ENCODE results near the gene TMEM181.

The TMEM181 gene

GRCh38 chr6:158565482-158566040, 5.7 kb downstream of the TMEM181 start:
- no peak for DNase-seq

GRCh38 chr6:158566207-158566818, 6.4 kb downstream of the TMEM181 start:
- no peak for DNase-seq

DNA sequence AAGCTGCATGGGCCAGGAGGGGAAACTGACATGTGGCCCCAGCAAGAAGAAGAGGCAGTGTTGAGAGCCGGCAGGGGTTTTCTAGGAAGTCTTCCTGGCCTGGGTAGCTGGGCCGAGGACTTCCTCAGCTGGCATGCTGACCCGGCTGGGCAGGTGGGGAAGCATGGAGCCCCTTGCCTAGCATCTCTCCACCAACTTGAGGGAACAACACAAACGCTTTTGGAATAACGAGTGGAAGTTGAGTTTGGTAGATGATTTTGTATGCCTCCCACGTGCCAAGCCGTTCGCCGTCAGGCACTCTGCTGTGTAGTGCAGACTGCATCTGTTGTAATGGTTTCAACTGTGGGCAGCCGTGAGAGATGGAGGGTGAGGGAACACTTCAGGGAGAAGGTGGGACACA, 7.3 kb downstream of the TMEM181 start:
- DNase-seq = no peak

- peak; percentile 67 for DNase-seq
Observed at GRCh38 chr6:158567871-158568401, 8.0 kb downstream of the TMEM181 start.

- no peak for DNase-seq
Observed at GRCh38 chr6:158568549-158568948, 8.7 kb downstream of the TMEM181 start.

DNA sequence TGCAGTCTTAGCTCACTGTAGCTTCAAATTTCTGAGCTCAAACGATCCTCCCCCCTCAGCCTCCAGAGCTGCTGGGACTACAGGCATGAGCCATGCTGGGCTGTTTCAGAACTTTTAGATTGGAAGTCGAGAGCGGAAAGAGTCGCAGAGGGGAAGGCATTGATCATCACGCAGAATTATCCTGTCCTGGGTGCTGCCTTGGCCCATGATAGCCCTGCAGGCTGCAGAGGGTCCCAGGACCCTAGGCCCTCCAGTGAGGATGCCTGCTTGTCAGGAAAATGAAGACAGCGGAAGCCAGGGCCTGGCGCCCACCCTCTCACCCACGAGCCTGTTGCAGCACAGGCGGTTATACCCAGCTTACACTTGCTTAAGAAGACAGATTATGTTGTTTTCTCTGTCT, 9.1 kb downstream of the TMEM181 start:
- no peak for DNase-seq

DNA sequence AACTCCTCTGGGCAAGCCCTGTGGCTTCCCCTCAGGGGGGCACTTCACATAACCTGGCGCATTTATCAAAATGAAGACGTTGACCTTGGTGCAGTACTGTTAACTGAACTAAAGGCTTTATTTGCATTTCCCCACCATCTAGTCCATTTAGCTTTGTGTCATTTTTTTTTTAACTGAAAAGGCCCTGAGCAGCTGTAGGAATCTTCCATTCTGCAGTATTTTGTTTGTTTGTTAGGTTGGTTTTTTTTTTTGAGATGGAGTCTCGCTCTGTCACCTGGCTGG, 10.7 kb downstream of the TMEM181 start:
- DNase-seq = no peak

- no peak for DNase-seq
Observed at GRCh38 chr6:158571826-158572652, 12.1 kb downstream of the TMEM181 start.

DNA sequence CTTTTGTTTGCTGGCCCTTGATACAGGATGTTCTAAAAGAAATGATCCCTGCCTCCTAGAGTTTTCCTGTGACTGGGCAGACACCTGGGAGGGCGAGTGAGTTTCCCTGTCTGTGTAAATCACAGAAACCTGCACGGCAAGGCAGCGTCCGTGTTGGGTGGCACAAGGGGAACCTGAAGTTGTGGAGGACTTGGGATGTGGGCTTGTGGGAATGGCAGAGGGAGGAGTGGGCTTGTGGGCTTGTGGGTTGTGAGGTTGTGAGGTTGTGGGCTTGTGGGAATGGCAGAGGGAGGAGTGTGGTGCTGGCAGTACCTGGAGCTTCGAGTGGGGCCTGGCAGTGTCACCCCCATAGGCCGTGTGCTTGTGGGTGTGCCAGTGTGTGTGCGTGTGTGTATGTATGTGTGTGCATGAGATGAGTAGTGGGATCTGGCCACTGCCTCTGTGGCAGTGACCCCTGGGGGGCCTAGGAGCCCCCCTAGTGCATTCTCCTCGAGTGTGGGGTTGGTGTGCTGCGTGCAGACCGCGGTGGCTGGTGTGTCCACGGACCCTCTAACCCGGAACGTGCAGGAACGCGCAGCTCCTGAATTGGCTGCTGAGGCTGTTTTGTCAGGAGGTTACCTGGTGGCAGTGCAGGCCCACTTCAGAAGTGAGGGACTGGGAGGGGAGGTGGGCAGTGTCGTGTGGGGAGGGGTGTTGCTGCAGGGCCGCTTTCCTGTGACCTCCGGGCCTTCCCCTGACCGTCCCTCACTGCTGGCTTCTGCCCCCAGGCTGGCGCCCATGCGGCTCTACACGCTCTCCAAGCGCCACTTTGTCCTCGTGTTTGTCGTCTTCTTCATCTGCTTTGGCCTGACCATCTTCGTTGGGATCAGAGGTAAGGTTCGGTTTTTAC, 13.0 kb downstream of the TMEM181 start:
- DNase-seq = no peak

DNA sequence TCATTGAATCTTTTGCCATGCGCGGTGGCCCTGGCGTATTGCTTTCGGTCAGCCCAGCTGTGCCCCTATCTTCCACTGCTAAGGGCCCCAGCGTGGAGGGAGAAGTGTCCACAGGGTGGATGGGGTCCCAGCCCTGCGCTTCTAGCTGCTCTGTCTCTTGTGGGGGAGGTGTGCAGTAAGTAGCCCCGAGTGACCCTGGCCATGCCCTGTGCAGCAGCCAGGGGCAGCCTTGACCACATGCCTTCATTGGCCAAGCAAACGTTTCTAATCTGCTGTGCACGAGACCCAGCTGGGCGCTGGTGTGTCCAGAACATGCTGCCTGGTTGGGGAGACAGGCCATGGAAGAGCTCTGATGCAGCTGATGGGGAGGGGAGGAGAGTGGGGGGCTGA, 13.6 kb downstream of the TMEM181 start:
- DNase-seq = no peak

DNA sequence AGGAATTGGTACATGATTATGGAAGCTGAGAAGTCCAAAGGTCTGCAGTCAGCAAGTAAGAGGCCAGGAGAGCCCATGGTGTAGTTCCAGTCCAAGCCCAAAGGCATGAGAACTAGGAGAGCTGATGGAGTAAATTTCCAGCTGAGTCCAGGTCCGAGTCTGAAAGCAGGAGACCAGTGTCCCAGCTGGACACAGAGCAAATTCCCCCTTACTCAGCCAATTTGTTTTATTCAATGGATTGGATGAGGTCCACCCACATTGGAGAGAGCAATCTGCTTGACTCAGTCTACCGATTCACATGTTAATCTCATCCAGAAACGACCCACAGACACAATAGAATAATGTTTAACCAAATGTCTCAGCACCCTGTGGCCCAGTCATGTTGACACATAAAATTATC, 14.9 kb downstream of the TMEM181 start:
- DNase-seq = no peak

DNA sequence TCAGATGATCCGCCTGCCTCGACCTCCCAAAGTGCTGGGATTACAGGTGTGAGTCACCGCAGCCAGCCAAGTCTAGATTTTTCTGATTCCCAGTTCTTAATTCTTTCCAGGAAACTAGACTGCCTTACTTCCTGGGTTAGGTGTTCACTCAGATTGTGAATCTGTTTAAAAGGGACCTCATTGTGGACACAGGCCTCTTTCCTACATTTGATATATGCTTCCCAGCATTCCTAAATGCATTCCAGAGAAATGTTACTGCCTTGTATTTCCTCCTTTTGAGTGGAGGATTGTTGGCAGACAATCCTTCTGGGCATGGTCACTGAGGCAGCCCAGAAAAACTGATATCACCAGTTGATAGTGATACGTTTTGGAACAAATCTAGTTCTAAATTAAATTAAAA, 15.7 kb downstream of the TMEM181 start:
- no peak for DNase-seq

DNA sequence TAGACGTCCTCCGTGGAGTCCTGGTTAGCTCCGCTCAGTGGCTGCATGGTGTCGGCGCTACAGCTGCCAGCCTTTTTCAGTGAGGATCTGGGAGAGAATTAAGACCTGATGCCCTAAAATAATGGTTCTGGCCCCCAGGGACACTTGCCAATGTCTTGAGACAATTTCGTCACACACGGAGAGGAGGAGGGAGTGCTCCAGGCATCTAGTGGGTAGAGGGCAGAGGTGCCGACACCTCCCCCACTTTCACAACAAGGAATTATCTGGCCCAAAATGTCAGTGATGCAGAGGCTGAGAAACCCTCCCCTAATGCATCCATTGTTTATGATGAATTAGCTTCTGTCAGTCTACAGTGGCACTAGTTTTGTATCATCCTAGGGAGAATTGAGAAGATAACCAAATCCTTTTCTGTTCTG, 24.4 kb downstream of the TMEM181 start:
- DNase-seq = no peak

- no peak for DNase-seq
Observed at GRCh38 chr6:158586652-158587051, 26.8 kb downstream of the TMEM181 start.

DNA sequence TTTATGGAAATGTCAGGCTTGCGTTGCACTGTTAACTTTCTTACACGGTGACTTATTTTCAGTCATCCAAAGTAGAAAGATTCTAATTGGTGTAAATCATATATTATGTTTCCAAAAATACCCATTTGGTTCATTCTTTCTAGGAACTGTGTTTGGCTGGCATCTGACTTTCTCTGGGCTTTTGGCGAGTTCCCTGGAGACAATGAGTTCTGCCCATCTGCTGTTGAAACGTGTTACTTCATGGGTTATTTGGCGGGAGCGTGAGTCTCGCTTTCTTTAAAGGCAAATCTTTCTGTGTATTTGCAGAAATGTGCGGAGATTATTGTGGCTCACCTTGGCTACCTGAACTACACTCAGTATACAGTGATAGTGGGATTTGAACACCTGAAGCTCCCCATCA, 29.5 kb downstream of the TMEM181 start:
- no peak for DNase-seq

- DNase-seq = no peak
Observed at GRCh38 chr6:158591134-158591809, 31.4 kb downstream of the TMEM181 start.

- DNase-seq = no peak
Observed at GRCh38 chr6:158591810-158592209, 31.9 kb downstream of the TMEM181 start.

GRCh38 chr6:158593670-158594069, 33.8 kb downstream of the TMEM181 start:
- DNase-seq = no peak

DNA sequence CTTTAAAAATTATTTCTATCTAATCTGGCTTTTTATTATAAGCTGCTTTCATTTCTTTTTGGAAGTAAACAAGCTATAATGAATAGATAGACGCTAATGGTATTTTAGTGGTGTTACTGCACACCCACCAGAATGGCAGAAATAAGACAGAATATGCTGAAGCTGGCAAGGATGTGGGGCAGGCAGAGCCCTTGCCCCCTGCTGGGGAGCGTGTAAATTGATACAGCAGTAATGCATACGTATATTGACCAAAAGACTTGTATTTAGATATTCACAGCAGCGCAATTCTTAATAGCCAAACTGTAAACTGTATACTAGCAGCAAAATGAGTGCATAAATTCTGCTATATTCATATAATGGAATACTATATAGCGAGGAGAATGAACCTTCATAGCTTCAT, 35.3 kb downstream of the TMEM181 start:
- no peak for DNase-seq

DNA sequence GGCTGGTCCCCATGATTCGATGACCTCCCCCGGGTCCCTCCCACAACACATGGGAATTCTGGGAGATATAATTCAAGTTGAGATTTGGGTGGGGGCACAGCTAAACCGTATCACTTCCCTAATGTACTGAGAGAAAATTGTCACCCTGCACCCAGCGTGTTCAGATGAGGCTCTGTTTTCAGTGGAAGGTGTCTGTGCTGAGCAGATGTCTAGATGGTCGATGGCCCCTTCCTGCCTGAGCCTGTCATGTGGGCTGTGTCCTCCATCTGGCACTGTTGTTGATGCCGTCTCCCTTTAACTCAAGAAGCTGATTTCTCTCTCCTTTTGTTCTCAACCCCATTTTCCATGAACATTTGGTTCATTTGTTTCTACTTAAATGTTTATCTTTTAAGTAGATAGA, 37.0 kb downstream of the TMEM181 start:
- no peak for DNase-seq

- no peak for DNase-seq
Observed at GRCh38 chr6:158597565-158597964, 37.7 kb downstream of the TMEM181 start.

GRCh38 chr6:158599635-158600034, 39.7 kb downstream of the TMEM181 start:
- DNase-seq = no peak

Data from activated effector memory CD4-positive, alpha-beta T cell treated with anti-CD3 and anti-CD28 coated beads, Interleukin-2, amount 50 U/mL, for 16 hours (primary cell).